ENCODE results near the gene SUGT1. TPM values are rescaled to one million over a fixed set of nuclear protein-coding genes. Genes with fewer than 3 reads are reported as not detected.

The SUGT1 gene
- total RNA-seq, 1 donor from 2014 or later, result 56.8 TPM

DNA sequence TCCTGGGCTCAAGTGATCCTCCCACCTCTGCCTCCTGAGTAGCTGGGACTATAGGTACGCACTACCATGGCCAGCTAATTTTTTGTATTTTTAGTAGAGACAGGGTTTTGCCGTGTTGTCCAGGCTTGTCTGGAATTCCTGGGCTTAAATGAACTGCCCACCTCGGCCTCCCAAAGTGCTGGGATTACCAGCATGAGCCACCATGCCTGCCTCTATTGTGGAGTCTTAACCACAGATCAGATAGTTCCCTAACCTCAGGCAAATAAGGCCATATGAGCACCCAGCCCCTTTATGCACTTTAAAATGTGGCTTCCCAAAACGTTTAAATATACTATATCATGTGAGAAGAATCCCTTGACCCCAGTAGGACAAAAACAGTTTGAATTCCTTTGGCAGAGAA is 70.5 kb downstream of the SUGT1 start:
- Mint-ChIP-seq H3K36me3 (no peaks in the 10 kb centered on the region), H3K27ac (no peak overlapping the region), H3K27me3 (peaks cover 11% of the 10 kb centered on the region), H3K4me1 (ENCODE audit: unreplicated experiment) (no peaks in the 10 kb centered on the region), H3K4me3 (no peak overlapping the region), H3K9me3 (peaks cover 10% of the 10 kb centered on the region)
- TF ChIP-seq, protein P1, sequence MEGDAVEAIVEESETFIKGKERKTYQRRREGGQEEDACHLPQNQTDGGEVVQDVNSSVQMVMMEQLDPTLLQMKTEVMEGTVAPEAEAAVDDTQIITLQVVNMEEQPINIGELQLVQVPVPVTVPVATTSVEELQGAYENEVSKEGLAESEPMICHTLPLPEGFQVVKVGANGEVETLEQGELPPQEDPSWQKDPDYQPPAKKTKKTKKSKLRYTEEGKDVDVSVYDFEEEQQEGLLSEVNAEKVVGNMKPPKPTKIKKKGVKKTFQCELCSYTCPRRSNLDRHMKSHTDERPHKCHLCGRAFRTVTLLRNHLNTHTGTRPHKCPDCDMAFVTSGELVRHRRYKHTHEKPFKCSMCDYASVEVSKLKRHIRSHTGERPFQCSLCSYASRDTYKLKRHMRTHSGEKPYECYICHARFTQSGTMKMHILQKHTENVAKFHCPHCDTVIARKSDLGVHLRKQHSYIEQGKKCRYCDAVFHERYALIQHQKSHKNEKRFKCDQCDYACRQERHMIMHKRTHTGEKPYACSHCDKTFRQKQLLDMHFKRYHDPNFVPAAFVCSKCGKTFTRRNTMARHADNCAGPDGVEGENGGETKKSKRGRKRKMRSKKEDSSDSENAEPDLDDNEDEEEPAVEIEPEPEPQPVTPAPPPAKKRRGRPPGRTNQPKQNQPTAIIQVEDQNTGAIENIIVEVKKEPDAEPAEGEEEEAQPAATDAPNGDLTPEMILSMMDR (conservative IDR thresholded peaks at IDR 0.05), result no peak
- no peak for DNase-seq (ENCODE audit: extremely low spot score, unreplicated experiment)

DNA sequence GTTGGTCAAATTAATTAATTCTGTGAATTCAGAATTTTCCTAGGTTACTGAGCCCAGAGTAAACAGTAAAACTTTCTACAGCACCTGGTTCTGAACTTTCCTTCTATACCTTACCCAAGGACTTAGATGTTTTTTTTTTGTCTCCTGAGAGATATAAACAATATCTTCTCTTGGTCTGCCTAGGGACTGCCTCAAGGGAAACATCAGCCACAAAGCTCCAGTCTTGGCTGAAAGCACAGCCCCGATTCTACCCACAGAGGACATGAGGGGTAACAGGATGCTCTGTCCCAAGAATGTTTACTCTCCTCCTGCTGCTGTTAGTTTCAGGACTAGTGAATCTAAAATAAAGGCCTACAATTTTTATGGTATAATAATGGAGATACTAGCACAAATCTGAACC is 72.7 kb downstream of the SUGT1 start:
- no peak overlapping the region for H3K4me3 Mint-ChIP-seq
- H3K27ac Mint-ChIP-seq, result no peak overlapping the region
- TF ChIP-seq, protein P1 (conservative IDR thresholded peaks at IDR 0.05), result no peak
- H3K36me3 Mint-ChIP-seq, result no peaks in the 10 kb centered on the region
- H3K27me3 Mint-ChIP-seq, result no peaks in the 10 kb centered on the region
- no peaks in the 10 kb centered on the region for H3K9me3 Mint-ChIP-seq
- no peak for DNase-seq (ENCODE audit: extremely low spot score, unreplicated experiment)
- H3K4me1 Mint-ChIP-seq (ENCODE audit: unreplicated experiment), result no peaks in the 10 kb centered on the region

DNA sequence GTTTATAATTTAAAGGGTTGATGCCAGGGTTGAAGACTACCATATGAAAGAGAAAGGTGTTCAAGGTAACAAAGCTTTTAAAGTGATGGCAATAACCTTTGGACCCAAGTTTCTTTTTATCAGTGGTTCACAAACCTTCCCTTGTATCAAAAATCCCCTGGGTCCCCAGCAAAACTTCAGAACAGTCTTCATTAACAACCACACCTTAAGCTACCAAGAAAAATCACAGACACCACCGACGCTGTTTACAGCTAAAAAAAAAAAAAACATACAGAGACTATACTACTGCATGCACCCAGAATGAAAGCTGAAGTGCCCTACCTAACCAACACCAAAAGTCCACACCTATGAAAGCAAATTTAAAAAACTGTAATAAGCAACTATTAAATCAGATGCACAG is 73.6 kb downstream of the SUGT1 start:
- H3K27me3 Mint-ChIP-seq, result no peaks in the 10 kb centered on the region
- no peaks in the 10 kb centered on the region for H3K9me3 Mint-ChIP-seq
- no peaks in the 10 kb centered on the region for H3K4me1 Mint-ChIP-seq (ENCODE audit: unreplicated experiment)
- no peak overlapping the region for H3K27ac Mint-ChIP-seq
- TF ChIP-seq, protein P1 (conservative IDR thresholded peaks at IDR 0.05), result no peak
- no peak overlapping the region for H3K4me3 Mint-ChIP-seq
- no peak for DNase-seq (ENCODE audit: extremely low spot score, unreplicated experiment)
- no peaks in the 10 kb centered on the region for H3K36me3 Mint-ChIP-seq

DNA sequence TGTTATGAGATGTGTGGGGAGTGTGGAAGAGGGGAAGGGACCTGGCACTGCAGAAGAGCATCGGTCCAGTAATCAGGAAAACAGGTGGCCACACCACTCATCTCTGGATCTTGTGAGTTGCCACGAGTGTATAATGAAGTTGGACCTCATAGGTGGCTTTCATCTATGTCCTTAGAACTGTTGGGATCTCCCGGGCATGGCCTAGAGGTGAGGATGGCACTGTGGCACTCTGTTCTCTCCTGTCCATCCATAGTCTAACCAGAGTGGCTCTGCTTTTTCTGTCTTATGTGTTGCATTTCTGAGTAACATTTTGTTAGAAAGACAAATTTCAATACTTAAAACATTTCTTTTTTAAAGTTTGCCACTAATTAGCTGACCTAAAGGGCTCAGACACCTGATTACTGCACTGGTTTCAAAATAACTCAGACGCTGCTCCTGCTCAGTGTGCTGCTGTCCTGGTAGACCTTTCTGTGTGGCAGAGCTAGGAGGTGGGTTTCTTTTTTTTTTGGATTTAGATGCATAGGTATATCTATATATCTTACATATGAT is 81.5 kb downstream of the SUGT1 start:
- Mint-ChIP-seq H3K27me3 (peaks cover 38% of the 10 kb centered on the region), H3K4me1 (ENCODE audit: unreplicated experiment) (peaks cover 12% of the 10 kb centered on the region), H3K9me3 (no peaks in the 10 kb centered on the region), H3K4me3 (no peak overlapping the region), H3K36me3 (no peaks in the 10 kb centered on the region), H3K27ac (no peak overlapping the region)
- no peak for DNase-seq (ENCODE audit: extremely low spot score, unreplicated experiment)
- TF ChIP-seq, protein P1 (conservative IDR thresholded peaks at IDR 0.05), result no peak

DNA sequence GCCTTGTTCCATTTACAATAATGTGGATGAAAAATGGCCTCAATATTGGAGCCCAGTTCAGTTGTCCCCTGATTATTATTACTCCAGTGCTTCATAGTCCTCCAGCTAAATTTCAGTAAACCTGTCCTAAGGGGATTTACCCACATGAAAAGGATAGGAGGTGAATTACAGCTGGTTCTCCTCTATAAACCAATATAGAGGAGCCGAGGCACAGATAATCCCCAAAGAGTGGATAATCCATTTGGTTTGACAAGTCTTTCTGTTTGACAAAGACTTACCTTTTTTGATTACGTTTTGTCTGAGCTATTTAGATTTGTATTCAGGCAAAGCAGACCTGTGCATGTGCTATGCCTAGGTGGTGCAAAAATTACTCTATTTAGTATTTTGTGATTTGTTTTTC is 84.3 kb downstream of the SUGT1 start:
- Mint-ChIP-seq H3K4me1 (ENCODE audit: unreplicated experiment) (peaks cover 12% of the 10 kb centered on the region), H3K27ac (no peak overlapping the region), H3K36me3 (no peaks in the 10 kb centered on the region), H3K27me3 (peaks cover 65% of the 10 kb centered on the region), H3K4me3 (no peak overlapping the region), H3K9me3 (no peaks in the 10 kb centered on the region)
- no peak for DNase-seq (ENCODE audit: extremely low spot score, unreplicated experiment)
- TF ChIP-seq, protein P1 (conservative IDR thresholded peaks at IDR 0.05), result no peak

DNA sequence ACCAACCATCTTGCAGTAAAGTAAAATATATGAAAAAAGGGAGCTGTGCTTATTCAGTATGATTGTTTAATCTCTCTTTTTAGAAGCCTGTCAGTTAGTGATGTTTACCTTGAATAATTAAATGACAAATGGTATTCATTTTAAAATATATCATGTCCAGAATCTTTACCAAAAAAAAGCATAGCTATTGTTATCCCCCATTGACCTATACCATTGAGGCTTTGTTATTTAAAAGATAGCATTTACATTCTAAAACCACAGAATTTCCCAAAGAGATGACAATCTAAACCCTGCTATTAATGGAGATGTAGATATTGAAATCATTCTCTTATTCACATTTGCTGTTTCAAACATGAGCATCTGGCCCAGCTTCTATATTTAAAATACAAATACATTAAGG is 84.8 kb downstream of the SUGT1 start:
- TF ChIP-seq, protein P1 (conservative IDR thresholded peaks at IDR 0.05), result no peak
- no peak for DNase-seq (ENCODE audit: extremely low spot score, unreplicated experiment)
- Mint-ChIP-seq H3K9me3 (no peaks in the 10 kb centered on the region), H3K4me1 (ENCODE audit: unreplicated experiment) (peaks cover 12% of the 10 kb centered on the region), H3K4me3 (no peak overlapping the region), H3K27ac (no peak overlapping the region), H3K36me3 (no peaks in the 10 kb centered on the region), H3K27me3 (peaks cover 70% of the 10 kb centered on the region)
